SK-N-MC (cell line): ENCODE measurements around the gene HCFC1.

Source experiments
- EZH2 ChIP-seq: fragments of 200-600 bp; sonication (generic); IDR thresholded peaks from one replicate; pipeline ENCODE4 v1.6.1; 2017; ENCODE audit warnings: antibody characterized with exemption
- POLR2AphosphoS5 ChIP-seq: IDR thresholded peaks from 2 replicates; pipeline ENCODE4 v1.6.1; 2012; ENCODE audit warnings: mild to moderate bottlenecking, low read depth, low read length, borderline replicate concordance

DNA sequence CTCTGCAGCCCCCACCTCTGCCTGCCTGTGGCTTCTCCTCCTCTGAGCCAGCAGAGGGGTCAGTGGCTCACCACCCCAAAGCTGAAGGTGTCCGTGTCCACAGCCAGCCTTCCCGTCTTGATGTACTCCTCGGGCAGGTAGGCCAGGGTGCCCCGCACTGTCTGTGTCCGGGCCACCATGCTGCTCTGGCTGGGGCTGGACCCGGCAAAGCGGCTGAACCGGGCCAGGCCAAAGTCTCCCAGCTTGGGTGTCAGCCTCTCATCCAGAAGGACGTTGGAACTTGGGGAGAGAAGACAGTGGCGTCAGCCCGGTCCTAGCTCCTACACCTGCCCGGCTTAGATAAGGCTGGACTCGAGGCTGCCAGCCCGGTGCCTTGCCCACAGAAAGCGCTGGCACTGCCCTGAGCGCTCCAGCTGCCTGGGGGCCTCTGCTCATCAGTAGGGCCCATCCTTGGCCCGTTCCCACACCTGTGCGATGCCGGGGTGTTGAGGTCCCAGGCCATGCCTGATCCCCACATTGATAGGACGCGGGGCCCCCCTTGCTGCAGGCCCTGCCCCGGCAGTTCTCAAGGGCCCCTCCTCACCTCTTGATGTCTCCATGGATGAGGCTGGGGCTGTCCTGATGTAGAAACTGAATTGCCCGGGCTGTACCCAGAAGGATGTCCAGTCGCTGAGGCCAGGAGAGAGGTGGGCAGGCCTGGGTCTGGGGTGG, 44.9 kb upstream of the HCFC1 start:
- no peak for TF ChIP-seq EZH2
- no peak for TF ChIP-seq POLR2AphosphoS5
